Middle frontal gyrus (tissue), 1 donor: Measurements from ENCODE around the gene PEAK1.
"Not testable (repeated sequence)": the region's sequence is repeated elsewhere in the genome, so short reads cannot be mapped to it uniquely, and the experiment has no call there.

Source experiments
- DNase-seq: peaks from one replicate; pipeline ENCODE4 v3.0.0-alpha.2; 2015; ENCODE audit warnings: low spot score; ENCODE audit errors: extremely low spot score

The PEAK1 gene

GRCh38 chr15:77311020-77311419, 108.9 kb downstream of the PEAK1 start:
- DNase-seq = no peak

- no peak for DNase-seq
Measured at GRCh38 chr15:77309392-77309791, 110.5 kb downstream of the PEAK1 start.

- no peak for DNase-seq
Measured at GRCh38 chr15:77305953-77306352, 114.0 kb downstream of the PEAK1 start.

GRCh38 chr15:77296773-77297337, 123.0 kb downstream of the PEAK1 start:
- DNase-seq = no peak

GRCh38 chr15:77295446-77295845, 124.5 kb downstream of the PEAK1 start:
- no peak for DNase-seq

- no peak for DNase-seq
Measured at GRCh38 chr15:77292969-77293558, 126.8 kb downstream of the PEAK1 start.

- no peak for DNase-seq
Measured at GRCh38 chr15:77291107-77291506, 128.8 kb downstream of the PEAK1 start.

GRCh38 chr15:77287385-77287784, 132.5 kb downstream of the PEAK1 start:
- no peak for DNase-seq

GRCh38 chr15:77285057-77285997, 134.6 kb downstream of the PEAK1 start:
- no peak for DNase-seq

- no peak for DNase-seq
Measured at GRCh38 chr15:77282333-77282732, 137.6 kb downstream of the PEAK1 start.

- DNase-seq = no peak
Measured at GRCh38 chr15:77276943-77277342, 143.0 kb downstream of the PEAK1 start.

GRCh38 chr15:77276096-77276495, 143.8 kb downstream of the PEAK1 start:
- DNase-seq = no peak

GRCh38 chr15:77273136-77273535, 146.8 kb downstream of the PEAK1 start:
- not testable (repeated sequence) for DNase-seq

GRCh38 chr15:77266708-77267386, 153.1 kb downstream of the PEAK1 start:
- no peak for DNase-seq

- DNase-seq = no peak
Measured at GRCh38 chr15:77255385-77255784, 164.5 kb downstream of the PEAK1 start.

- no peak for DNase-seq
Measured at GRCh38 chr15:77251662-77252061, 168.2 kb downstream of the PEAK1 start.

GRCh38 chr15:77247116-77247515, 172.8 kb downstream of the PEAK1 start:
- no peak for DNase-seq

- DNase-seq = no peak
Measured at GRCh38 chr15:77243716-77244401, 176.0 kb downstream of the PEAK1 start.

GRCh38 chr15:77243135-77243534, 176.8 kb downstream of the PEAK1 start:
- no peak for DNase-seq

GRCh38 chr15:77239882-77240608, 179.9 kb downstream of the PEAK1 start:
- DNase-seq = no peak

- no peak for DNase-seq
Measured at GRCh38 chr15:77235566-77235965, 184.3 kb downstream of the PEAK1 start.
